WTC11 (cell line): ENCODE data around the gene UNG. TPM values are rescaled to one million over a fixed set of nuclear protein-coding genes. Genes with fewer than 3 reads are reported as not detected.
A peak's percentile ranks its signal among the peaks of the same experiment; 100 is the strongest.
"Not testable (repeated sequence)": the region's sequence is repeated elsewhere in the genome, so short reads cannot be mapped to it uniquely, and the experiment has no call there.

ENCODE experiments used
- ATAC-seq: fragments of 200-7000 bp; cut with Tn5 transposase; 2 replicates; pipeline ENCODE4 v1.10.0; 2021; ENCODE audit warnings: mild to moderate bottlenecking, moderate library complexity
- Bru-seq: library from RNA; stranded (reverse); fragments of 400-500 nt; gene quantifications from one replicate; lab custom pipeline; 2021; lab: Mats Ljungman, UMichigan
- CTCF ChIA-PET: fragments of 300-600 bp; sonication (Branson Sonifier 250); formaldehyde crosslinking; loops from one replicate; lab custom pipeline; 2021; ENCODE audit warnings: antibody characterized with exemption; lab: Charles Lee
- POLR2A ChIA-PET: fragments of 350-600 bp; sonication (Branson Sonifier 250); formaldehyde crosslinking; loops from one replicate; lab custom pipeline; 2021; ENCODE audit warnings: antibody characterized with exemption; lab: Charles Lee
- DNase-seq: peaks from one replicate; pipeline ENCODE4 v3.0.0; 2021; ENCODE audit warnings: low spot score
- H3K27ac Mint-ChIP-seq: 2 replicates; pipeline ENCODE4 v1.8.0; 2021; ENCODE audit warnings: mixed read lengths
- H3K27me3 Mint-ChIP-seq: 2 replicates; pipeline ENCODE4 v1.8.0; 2021; ENCODE audit warnings: low read depth, mild to moderate bottlenecking, moderate library complexity, mixed read lengths
- H3K36me3 Mint-ChIP-seq: 2 replicates; pipeline ENCODE4 v1.8.0; 2021; ENCODE audit warnings: mixed read lengths
- H3K4me1 Mint-ChIP-seq: 2 replicates; pipeline ENCODE4 v1.8.0; 2022; ENCODE audit warnings: mixed read lengths
- H3K4me3 Mint-ChIP-seq: 2 replicates; pipeline ENCODE4 v1.8.0; 2021; ENCODE audit warnings: mild to moderate bottlenecking, moderate library complexity, mixed read lengths
- H3K9me3 Mint-ChIP-seq: 2 replicates; pipeline ENCODE4 v1.8.0; 2021; ENCODE audit warnings: mixed read lengths
- E2F4 ChIP-seq: sonication (generic); formaldehyde crosslinking; IDR thresholded peaks from 2 replicates; pipeline ENCODE4 v1.8.1; 2022; ENCODE audit warnings: low read depth, mild to moderate bottlenecking, moderate library complexity, missing genetic modification reagents, borderline replicate concordance
- FOXK1 ChIP-seq: sonication (generic); formaldehyde crosslinking; IDR thresholded peaks from 2 replicates; pipeline ENCODE4 v1.8.0; 2022; ENCODE audit warnings: mild to moderate bottlenecking, moderate library complexity, missing genetic modification reagents
- FOXP1 ChIP-seq: sonication (generic); formaldehyde crosslinking; IDR thresholded peaks from 2 replicates; pipeline ENCODE4 v1.8.0; 2022; ENCODE audit warnings: missing genetic modification reagents, mild to moderate bottlenecking, moderate library complexity, borderline replicate concordance
- KAT7 ChIP-seq: sonication (generic); formaldehyde crosslinking; IDR thresholded peaks from 2 replicates; pipeline ENCODE4 v1.8.1; 2023; ENCODE audit warnings: missing genetic modification reagents, mild to moderate bottlenecking, borderline replicate concordance
- NFE2L1 ChIP-seq: sonication (generic); formaldehyde crosslinking; IDR thresholded peaks from 2 replicates; pipeline ENCODE4 v1.8.1; 2023; ENCODE audit warnings: missing genetic modification reagents
- NFYB ChIP-seq: sonication (generic); formaldehyde crosslinking; conservative IDR thresholded peaks from 2 replicates; pipeline ENCODE4 v1.8.0; 2022; ENCODE audit warnings: low read depth, missing genetic modification reagents
- SP1 ChIP-seq: sonication (generic); formaldehyde crosslinking; conservative IDR thresholded peaks from 2 replicates; pipeline ENCODE4 v1.8.1; 2022; ENCODE audit warnings: missing genetic modification reagents
- TEAD1 ChIP-seq: sonication (generic); formaldehyde crosslinking; IDR thresholded peaks from 2 replicates; pipeline ENCODE4 v1.8.0; 2022; ENCODE audit warnings: mild to moderate bottlenecking, missing genetic modification reagents
- USF1 ChIP-seq: sonication (generic); formaldehyde crosslinking; IDR thresholded peaks from 2 replicates; pipeline ENCODE4 v1.8.0; 2022; ENCODE audit warnings: mild to moderate bottlenecking, missing genetic modification reagents
- USF2 ChIP-seq: sonication (generic); formaldehyde crosslinking; IDR thresholded peaks from 2 replicates; pipeline ENCODE4 v1.8.1; 2023; ENCODE audit warnings: mild to moderate bottlenecking, missing genetic modification reagents, moderate library complexity
- ZBTB21 ChIP-seq: sonication (generic); formaldehyde crosslinking; IDR thresholded peaks from 2 replicates; pipeline ENCODE4 v1.8.1; 2023; ENCODE audit warnings: mild to moderate bottlenecking, missing genetic modification reagents, borderline replicate concordance
- long read RNA-seq, 3 experiments: library from RNA in 1 of 3; library from capped mRNA in 1 of 3; library from polyadenylated mRNA in 1 of 3; unstranded in 2 of 3; stranded (forward) in 1 of 3; transcript quantifications; one replicate each; pipeline ENCODE4 v2.0.0, GENCODE V29; 2021
- total RNA-seq: library from RNA; stranded (reverse); gene quantifications from 3 replicates; pipeline ENCODE4 v1.2.3, GENCODE V29; 2021
- TF ChIP-seq, protein P1 (sequence below): sonication (generic); formaldehyde crosslinking; IDR thresholded peaks from 2 replicates; pipeline ENCODE4 v1.8.0; 2023; ENCODE audit warnings: missing genetic modification reagents, mild to moderate bottlenecking, borderline replicate concordance
- TF ChIP-seq, protein P2 (sequence below): sonication (generic); formaldehyde crosslinking; IDR thresholded peaks from 2 replicates; pipeline ENCODE4 v1.8.1; 2023; ENCODE audit warnings: mild to moderate bottlenecking, missing genetic modification reagents
- TF ChIP-seq, protein P3 (sequence below): sonication (generic); formaldehyde crosslinking; IDR thresholded peaks from 2 replicates; pipeline ENCODE4 v1.8.0; 2022; ENCODE audit warnings: mild to moderate bottlenecking, missing genetic modification reagents
- TF ChIP-seq, protein P4 (sequence below): sonication (generic); formaldehyde crosslinking; IDR thresholded peaks from 2 replicates; pipeline ENCODE4 v1.8.1; 2022; ENCODE audit warnings: mild to moderate bottlenecking, moderate library complexity, missing genetic modification reagents
- TF ChIP-seq, protein P5 (sequence below): sonication (generic); formaldehyde crosslinking; IDR thresholded peaks from 2 replicates; pipeline ENCODE4 v1.8.0; 2022; ENCODE audit warnings: mild to moderate bottlenecking, missing genetic modification reagents

The UNG gene
- total RNA-seq (125 to 135 TPM (median 127 TPM) in 3 replicates), Bru-seq, nascent RNA (percentile 90 among the genes with signal in this experiment)
- long read RNA-seq, experiment 1, transcript UNG-202 (6 exons, 2,130 nt): minor isoform, 122 of 515 reads
- long read RNA-seq, experiment 1, transcript UNG-201 (7 exons, 2,071 nt): major isoform, 362 of 515 reads
- long read RNA-seq, experiment 1, partial matches to known transcripts: 25 of 515 reads
- long read RNA-seq, experiment 1, other reads (novel, unspliced or antisense): 6 of 515 reads
- long read RNA-seq, experiment 2, transcript UNG-202 (6 exons, 2,130 nt): minor isoform, 24 of 162 reads
- long read RNA-seq, experiment 2, transcript UNG-201 (7 exons, 2,071 nt): major isoform, 92 of 162 reads
- long read RNA-seq, experiment 2, partial matches to known transcripts: 16 of 162 reads
- long read RNA-seq, experiment 2, other reads (novel, unspliced or antisense): 30 of 162 reads
- long read RNA-seq, experiment 3, transcript UNG-201 (7 exons, 2,071 nt): major isoform, 143 of 205 reads
- long read RNA-seq, experiment 3, transcript UNG-202 (6 exons, 2,130 nt): minor isoform, 49 of 205 reads
- long read RNA-seq, experiment 3, partial matches to known transcripts: 10 of 205 reads
- long read RNA-seq, experiment 3, other reads (novel, unspliced or antisense): 3 of 205 reads

GRCh38 chr12:109097435-109098182, at the start of gene UNG:
Gene UNG (plus strand): TSS chr12:109097597. CDS start chr12:109097680, 83 bp downstream.
- H3K4me3 Mint-ChIP-seq: peak within 1 kb of the TSS; percentile 81
- peak within 1 kb of the TSS; percentile 68; the same call in 1 of the 2 replicates for H3K27ac Mint-ChIP-seq
- H3K4me1 Mint-ChIP-seq: peaks cover 16% of the 10 kb centered on the region
- CTCF ChIA-PET: interaction anchor here (0.6 to 2.2 kb wide), 6 partner anchors 14 to 295 kb away, joined by 3 to 11 read pairs (median 3); no protein-coding TSS in a partner anchor
- peak; percentile 91 for ATAC-seq
- H3K27me3 Mint-ChIP-seq: peaks cover 7% of the 10 kb centered on the region
- POLR2A ChIA-PET: interaction anchor here (0.7 kb wide), 1 partner anchor 1254 kb away, joined by 6 read pairs; no protein-coding TSS in a partner anchor
- H3K36me3 Mint-ChIP-seq: peaks cover 34% of the 10 kb centered on the region
- TF ChIP-seq, protein P1, sequence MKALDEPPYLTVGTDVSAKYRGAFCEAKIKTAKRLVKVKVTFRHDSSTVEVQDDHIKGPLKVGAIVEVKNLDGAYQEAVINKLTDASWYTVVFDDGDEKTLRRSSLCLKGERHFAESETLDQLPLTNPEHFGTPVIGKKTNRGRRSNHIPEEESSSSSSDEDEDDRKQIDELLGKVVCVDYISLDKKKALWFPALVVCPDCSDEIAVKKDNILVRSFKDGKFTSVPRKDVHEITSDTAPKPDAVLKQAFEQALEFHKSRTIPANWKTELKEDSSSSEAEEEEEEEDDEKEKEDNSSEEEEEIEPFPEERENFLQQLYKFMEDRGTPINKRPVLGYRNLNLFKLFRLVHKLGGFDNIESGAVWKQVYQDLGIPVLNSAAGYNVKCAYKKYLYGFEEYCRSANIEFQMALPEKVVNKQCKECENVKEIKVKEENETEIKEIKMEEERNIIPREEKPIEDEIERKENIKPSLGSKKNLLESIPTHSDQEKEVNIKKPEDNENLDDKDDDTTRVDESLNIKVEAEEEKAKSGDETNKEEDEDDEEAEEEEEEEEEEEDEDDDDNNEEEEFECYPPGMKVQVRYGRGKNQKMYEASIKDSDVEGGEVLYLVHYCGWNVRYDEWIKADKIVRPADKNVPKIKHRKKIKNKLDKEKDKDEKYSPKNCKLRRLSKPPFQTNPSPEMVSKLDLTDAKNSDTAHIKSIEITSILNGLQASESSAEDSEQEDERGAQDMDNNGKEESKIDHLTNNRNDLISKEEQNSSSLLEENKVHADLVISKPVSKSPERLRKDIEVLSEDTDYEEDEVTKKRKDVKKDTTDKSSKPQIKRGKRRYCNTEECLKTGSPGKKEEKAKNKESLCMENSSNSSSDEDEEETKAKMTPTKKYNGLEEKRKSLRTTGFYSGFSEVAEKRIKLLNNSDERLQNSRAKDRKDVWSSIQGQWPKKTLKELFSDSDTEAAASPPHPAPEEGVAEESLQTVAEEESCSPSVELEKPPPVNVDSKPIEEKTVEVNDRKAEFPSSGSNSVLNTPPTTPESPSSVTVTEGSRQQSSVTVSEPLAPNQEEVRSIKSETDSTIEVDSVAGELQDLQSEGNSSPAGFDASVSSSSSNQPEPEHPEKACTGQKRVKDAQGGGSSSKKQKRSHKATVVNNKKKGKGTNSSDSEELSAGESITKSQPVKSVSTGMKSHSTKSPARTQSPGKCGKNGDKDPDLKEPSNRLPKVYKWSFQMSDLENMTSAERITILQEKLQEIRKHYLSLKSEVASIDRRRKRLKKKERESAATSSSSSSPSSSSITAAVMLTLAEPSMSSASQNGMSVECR (CRISPR knock-in tag): peak; percentile 93; the same call in 1 of the 2 replicates
- TF ChIP-seq, protein P2, sequence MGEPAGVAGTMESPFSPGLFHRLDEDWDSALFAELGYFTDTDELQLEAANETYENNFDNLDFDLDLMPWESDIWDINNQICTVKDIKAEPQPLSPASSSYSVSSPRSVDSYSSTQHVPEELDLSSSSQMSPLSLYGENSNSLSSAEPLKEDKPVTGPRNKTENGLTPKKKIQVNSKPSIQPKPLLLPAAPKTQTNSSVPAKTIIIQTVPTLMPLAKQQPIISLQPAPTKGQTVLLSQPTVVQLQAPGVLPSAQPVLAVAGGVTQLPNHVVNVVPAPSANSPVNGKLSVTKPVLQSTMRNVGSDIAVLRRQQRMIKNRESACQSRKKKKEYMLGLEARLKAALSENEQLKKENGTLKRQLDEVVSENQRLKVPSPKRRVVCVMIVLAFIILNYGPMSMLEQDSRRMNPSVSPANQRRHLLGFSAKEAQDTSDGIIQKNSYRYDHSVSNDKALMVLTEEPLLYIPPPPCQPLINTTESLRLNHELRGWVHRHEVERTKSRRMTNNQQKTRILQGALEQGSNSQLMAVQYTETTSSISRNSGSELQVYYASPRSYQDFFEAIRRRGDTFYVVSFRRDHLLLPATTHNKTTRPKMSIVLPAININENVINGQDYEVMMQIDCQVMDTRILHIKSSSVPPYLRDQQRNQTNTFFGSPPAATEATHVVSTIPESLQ: no peak
- TF ChIP-seq FOXP1 (CRISPR knock-in tag) (0 out of 2 replicates have a peak, but pooled peaks have one; percentile 29), FOXK1 (CRISPR knock-in tag) (peak; percentile 92; the same call in 1 of the 2 replicates), E2F4 (peak; percentile 90; the same call in 1 of the 2 replicates), NFYB (CRISPR knock-in tag) (peak; percentile 96), NFE2L1 (CRISPR knock-in tag) (peak; percentile 17; the same call in 1 of the 2 replicates), SP1 (CRISPR knock-in tag) (peak; percentile 42; the same call in 1 of the 2 replicates), USF1 (CRISPR knock-in tag) (peak; percentile 69), USF2 (peak; percentile 79), TEAD1 (CRISPR knock-in tag) (peak; percentile 17; the same call in 1 of the 2 replicates), KAT7 (CRISPR knock-in tag) (0 out of 2 replicates have a peak, but pooled peaks have one; percentile 29), ZBTB21 (no peak)
- TF ChIP-seq, protein P3, sequence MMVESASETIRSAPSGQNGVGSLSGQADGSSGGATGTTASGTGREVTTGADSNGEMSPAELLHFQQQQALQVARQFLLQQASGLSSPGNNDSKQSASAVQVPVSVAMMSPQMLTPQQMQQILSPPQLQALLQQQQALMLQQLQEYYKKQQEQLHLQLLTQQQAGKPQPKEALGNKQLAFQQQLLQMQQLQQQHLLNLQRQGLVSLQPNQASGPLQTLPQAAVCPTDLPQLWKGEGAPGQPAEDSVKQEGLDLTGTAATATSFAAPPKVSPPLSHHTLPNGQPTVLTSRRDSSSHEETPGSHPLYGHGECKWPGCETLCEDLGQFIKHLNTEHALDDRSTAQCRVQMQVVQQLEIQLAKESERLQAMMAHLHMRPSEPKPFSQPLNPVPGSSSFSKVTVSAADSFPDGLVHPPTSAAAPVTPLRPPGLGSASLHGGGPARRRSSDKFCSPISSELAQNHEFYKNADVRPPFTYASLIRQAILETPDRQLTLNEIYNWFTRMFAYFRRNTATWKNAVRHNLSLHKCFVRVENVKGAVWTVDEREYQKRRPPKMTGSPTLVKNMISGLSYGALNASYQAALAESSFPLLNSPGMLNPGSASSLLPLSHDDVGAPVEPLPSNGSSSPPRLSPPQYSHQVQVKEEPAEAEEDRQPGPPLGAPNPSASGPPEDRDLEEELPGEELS (CRISPR knock-in tag): no peak
- TF ChIP-seq, protein P4, sequence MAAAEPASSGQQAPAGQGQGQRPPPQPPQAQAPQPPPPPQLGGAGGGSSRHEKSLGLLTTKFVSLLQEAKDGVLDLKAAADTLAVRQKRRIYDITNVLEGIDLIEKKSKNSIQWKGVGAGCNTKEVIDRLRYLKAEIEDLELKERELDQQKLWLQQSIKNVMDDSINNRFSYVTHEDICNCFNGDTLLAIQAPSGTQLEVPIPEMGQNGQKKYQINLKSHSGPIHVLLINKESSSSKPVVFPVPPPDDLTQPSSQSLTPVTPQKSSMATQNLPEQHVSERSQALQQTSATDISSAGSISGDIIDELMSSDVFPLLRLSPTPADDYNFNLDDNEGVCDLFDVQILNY: peak; percentile 89
- TF ChIP-seq, protein P5, sequence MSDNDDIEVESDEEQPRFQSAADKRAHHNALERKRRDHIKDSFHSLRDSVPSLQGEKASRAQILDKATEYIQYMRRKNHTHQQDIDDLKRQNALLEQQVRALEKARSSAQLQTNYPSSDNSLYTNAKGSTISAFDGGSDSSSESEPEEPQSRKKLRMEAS (CRISPR knock-in tag): peak; percentile 96
- TF ChIP-seq, all 79 proteins: peak for 13
- peak; percentile 96 for DNase-seq
- no peaks in the 10 kb centered on the region for H3K9me3 Mint-ChIP-seq

- H3K36me3 Mint-ChIP-seq, H3K9me3 Mint-ChIP-seq, POLR2A ChIA-PET, ATAC-seq, DNase-seq, H3K4me3 Mint-ChIP-seq, H3K27me3 Mint-ChIP-seq, H3K27ac Mint-ChIP-seq, H3K4me1 Mint-ChIP-seq: not testable (repeated sequence)
- CTCF ChIA-PET: interaction anchor here (1.4 kb wide), 1 partner anchor 63 kb away, joined by 4 read pairs; no protein-coding TSS in a partner anchor
Measured at GRCh38 chr12:109048706-109049105, 48.7 kb upstream of the UNG start.
